ENCODE measurements around the gene PPP1R14C.

The PPP1R14C gene

DNA sequence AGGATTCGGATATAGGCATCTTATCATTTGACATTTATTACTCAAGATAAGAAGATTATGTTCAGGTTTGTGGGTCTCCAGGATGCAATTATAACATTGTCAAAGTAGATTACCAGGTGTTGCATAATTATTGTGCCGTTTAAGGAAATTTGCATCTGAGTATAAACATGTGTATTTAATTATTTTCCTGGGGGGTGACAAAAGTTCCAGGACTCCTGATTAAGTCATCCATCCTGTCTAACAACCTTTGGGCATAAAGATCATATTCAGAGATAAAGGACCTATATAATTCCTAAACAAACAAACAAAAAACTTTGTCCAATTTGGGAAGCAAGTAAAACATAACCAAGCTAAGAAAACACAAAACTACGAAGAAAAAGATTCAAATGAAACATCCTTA is 3.3 kb upstream of the PPP1R14C start:
- DNase-seq: no peak

DNA sequence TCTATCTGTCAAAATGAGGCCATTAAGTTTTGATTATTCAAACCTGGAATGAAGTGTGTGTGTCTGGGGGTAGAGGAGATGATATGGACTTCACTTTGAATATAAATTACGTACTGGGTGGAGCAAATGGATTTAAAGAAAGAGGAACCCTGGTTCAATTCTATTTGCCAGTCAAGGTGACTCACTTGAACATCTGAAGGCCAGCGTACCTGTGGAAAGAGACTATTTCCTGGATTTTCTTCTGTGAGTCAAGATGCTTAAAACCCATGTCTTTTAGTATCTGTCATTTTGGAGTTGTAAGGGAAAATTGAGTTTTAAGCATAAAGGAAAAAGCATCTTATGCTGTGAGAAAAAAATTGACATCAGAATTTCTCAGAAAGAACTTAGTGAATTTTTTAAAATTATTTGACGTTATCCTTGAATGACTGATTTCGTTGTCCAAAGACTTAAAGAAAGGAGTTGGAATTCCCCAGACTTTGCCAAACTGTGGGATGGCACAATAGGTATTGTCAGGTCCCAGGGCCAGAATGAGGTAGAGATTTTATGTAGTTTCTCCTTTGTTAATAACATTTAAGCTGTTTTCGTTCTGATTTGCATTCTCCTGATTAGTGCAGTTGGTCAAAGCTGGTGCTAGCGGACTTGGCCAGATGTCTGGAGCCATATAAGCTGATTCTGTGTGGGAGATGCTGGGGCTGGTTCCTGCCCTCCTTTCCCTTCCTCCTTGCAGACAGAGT is 2.4 kb upstream of the PPP1R14C start:
- no peak for DNase-seq

DNA sequence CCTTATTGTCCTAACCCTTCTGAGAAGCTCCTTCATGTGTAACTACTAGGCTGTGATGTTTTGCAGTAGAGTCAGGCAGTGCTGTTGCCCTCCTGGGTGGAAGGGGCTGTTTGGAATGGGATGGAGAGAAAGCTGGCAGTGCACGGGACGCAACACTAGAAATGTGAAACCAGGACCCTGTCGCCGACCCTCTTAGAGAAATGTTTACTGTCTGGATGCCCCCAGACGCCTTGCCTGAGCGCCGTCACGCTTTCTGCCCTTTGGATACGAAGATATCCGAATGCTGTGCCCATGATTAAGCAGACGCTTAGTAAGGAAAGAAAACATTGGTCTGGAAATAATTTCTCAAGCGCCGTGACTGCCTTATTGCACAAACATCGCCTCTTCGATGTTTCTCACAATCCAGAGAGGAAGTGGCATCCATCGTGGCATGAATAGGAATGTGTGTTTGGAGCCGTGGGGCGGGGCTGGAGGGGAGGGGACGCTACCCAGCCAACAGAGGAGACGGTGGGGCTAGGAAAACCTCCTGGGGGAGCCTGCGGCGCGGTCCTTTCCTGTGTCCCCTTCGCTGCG is 661 bp upstream of the PPP1R14C start:
- no peak for DNase-seq

DNA sequence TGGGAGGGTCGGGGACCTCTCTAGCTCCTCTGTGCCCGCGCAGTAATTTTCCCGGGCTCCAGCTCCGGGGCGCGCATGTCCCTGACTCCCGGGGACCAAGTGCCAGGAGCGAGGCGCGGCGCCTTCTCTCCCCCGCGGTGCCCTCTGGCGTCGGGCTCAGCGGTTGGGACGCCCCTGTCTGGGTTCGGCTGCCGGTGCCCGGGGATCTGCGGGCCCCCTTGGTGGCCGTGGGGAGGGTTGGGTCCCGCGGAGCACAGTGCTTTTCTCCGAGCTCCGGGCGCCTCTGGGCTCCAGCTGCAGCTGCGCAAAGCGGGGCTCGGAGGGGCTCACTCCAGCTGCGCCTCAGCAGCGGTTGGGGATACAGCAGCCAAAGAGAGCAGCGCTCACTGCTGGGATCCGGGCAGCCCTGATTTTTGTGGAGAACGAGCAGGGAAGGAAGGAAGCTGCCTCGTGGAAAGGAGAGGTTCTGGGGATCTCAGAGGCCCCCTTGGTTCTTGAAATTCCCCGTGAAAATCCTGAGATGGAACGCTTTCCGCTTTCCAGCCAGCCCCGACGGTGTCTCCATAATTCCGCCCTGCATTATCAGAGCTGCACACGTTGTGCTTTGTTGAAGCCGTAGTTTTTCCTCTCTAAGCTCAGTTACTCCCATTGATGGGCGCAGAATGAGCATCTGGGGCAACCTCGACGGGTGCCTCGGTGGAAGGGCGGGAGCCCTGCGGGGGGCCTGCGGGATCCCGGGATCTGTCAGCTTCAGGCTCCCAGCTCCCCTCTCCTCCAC is 861 bp downstream of the PPP1R14C start:
- no peak for DNase-seq

DNA sequence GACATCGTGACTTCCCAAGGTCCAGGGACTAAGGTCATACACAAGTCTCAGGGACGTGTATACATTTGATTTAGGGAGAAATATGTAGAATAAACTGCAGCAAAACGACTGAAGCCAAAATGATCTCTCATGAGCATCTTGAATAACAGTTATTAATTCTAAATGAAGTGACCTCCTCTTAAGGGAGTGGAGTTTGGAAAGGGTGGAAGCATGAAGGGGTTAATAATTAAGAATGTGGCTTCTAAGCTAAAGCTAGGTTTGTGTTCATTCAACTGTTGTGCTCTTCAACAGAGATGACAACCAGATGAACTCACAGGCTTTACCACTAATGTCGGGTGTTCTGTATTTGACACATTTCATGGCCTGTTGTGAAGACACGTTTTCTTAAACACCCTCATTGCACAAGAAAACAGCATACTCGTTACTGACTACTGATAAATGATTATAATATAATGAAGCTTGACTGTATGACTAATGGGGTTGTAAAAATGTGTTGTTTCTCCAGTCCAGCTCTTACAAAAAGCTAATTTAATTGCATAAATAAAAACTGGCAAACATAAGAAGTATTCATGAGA is 1.5 kb downstream of the PPP1R14C start:
- DNase-seq: no peak

DNA sequence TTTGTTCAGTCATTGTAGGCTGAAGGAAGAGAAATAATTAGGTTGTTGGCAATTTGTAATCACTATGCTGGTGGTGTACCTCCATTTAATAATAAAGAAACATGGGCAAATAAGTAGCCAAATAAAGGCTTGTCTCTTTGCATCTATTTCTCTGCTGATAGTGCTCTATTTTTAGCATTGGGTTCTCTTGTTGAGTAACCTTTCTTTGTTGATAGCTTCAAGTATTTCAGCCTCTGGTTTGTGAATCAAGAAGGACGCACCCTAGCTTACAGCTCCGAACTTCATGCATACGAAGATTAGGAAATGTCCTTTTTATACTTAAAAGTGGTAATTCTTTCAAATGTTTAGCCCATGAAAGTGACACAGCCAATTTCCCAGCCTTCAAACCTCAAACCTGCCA is 2.6 kb downstream of the PPP1R14C start:
- DNase-seq: no peak

DNA sequence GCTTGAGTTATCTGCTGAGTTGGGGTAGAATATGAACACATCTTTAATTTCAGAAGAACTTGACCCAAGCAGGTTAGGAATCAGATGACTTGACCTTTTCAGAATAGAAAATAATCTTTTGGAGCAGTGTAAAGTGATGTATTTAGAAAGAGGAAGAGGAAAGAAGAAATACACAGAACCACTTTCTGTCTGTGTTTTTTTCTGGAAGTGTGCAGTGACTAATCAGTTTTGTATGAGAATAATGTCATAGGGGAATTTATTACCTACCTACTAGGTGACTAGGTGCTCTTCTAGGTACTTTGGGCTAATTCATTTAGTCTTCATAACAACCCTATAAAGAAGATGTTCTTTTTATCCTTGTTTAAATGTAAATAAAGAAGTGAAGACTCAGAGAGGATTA is 3.0 kb downstream of the PPP1R14C start:
- no peak for DNase-seq

DNA sequence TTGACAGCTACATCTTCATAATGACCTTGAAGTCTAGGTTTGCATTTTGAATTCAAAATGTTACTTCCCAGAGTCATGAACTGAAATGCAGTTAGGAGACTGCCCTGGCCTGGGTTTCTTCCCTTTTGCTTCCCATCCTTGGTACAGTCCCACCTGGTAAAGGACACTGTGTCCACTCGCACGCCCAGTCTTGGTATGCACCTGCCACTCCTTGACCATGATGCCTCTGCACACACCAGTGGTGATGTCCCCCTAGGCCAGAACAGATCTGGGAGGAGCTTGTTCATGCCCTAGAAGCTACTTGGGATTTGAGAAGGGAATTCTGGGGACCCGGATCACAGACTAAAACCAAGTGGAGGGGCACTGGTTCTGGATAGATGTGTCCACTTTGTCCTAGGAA is 3.6 kb downstream of the PPP1R14C start:
- DNase-seq: no peak

DNA sequence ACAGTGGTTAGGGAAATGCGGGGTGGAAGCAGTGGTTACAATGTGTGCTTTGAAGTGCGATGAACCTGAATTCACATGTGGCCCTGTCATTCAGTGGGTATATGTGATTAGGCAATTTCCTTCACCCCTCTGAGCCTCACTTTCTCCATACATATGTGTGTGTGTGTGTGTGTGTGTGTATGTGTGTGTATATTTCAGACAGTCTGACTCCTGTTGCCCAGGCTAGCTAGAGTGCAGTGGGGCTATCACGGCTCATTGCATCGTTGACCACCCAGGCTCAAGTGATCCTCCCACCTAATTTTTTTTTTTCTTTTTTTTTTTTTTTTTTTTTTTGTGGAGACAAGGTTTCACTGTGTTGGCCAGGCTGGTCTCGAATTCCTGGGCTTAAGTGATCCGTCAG is 6.3 kb downstream of the PPP1R14C start:
- no peak for DNase-seq

DNA sequence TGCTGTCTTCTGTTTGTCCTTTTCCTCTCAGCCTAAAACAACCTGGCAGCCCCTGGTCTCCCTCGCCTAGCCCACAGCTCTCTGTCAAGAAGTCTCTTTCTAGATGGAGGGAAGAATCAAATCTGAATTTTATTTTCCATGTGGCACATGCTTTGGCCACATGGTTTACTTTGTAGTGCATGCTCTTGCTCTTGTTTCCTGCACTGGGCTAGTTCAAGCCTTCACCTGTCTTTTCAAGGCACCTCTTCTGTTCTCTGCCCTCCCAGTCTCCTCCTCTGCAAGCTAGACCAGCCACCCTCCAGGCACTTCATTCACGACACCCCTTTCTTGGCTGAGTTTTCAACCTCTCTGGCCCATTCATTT is 7.6 kb downstream of the PPP1R14C start:
- no peak for DNase-seq

DNA sequence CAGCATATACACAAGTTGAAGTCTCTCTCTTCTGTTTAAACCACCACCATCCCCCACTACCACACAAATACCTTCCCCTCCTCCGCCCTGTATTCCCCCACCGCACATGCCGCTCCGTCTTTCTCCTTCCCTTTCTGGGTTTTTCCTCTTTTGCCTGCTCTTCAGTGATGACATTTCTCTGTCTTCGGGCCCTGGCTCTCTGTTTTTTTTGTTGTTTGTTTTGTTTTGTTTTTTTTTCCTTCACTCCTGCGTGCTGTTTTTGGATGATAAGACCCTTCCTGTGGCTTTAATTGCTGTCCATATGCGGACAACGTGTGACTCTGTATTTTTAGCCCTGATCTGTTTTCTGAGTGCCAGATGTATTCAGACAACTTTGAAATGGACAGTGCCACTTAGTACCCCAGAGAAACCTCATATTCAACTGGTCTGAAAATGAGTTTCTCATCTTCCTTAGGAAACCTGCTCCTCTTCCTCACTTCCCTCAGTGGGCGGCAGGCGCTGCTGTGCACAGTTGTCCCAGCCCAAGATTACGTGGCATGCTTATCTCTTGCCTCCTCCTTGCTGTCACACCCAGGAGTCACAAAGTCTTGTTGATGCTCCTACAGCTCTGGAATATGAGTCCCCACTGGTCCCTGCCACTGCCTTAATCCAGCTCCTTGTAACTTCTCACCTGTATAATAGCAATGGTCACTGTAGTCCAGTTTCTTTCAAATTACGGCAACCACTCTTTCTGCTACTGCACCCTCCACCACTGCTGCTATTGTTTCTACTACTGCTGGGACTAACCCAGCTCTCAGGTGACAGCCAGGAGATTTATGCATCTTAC is 8.2 kb downstream of the PPP1R14C start:
- DNase-seq: no peak

DNA sequence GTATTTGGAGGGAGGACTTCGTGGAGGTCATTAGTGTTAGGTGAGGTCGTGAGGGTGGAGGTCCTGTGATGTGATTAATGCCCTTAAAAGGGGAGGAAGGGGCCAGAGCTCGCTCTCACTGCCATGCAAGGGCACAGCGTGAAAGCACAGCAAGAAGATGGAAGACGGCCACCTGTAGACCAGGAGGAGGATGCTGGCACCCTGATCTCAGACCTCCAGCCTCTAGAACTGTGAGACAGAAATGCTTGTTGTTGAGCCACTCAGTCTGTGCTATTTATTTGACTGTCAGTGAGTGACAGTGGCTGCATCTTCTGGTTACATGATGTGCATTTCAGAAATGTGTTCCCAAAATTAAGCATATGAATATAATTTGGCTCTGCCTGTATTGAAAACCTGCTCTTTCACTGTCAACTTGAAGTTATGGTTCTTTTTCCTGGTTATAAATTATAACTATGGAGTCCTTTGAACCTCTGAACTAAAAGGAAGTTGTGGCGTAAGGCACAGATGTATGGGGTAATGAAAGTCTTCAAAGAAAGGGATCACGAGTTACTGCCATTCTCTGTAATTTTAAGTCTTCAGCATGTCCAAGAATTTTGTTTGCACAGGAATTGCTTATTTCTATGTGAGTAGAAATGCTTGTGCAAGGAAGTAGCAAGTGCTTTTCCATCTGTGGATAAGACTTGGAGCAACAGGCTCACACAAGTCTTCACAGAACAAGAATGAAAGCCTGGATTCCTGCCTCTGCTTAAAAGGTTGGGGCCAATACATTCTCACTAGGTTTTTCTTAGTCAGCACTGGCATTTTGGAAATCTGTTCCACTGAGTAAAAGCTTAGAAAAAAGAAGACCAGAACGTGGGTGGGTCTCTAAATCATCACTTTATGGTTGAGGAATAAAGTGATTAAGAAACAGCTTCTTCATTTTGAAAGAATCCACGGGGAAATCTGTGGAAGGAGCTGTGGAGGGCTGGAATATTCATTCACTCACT is 10.3 kb downstream of the PPP1R14C start:
- DNase-seq: no peak

DNA sequence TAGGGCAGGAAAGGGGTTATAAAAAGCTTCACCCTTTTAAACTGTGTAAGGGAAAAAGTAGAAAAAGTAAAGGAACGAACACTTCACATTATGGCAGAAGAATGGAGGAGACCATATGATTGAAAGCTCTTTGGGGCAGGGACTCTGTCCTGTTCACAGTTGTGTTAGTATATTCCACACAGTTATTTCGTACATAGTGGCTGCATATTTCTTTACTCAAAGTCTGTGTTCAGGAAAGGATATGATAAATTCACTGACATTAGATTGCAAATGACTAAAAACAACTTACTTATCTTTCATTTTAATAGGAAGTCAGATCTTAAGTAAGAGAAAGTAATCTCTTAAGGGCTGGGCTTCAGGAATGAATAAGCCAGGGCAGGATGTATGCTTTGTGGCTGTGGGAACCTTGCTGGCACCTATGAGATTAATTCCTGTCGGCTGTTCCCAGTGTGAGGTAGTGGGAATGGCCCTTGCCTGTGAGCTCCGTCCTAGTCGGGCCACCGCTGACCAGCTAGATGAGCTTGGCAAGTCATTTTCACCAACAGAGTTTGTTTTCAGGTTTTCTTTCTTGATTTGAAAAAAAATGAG is 11.2 kb downstream of the PPP1R14C start:
- DNase-seq: no peak

DNA sequence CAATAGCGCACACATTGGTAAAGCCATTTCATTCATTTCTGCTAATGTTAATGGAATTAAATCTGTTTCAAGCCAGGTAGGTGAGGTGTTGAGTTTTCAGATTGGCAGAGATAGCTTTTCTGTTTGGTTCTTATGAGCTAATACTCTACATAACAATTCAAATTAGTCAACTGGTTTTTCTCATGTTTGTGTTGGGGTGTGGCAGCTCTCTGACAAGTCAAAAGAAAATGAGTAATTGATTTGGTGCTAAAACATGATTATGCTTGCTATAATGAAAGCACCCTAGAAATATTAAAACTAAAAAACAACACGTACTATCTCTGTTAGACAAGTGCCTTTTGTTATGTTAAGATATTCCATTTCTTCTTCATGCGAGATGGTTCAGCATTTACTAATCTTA is 13.6 kb downstream of the PPP1R14C start:
- no peak for DNase-seq

DNA sequence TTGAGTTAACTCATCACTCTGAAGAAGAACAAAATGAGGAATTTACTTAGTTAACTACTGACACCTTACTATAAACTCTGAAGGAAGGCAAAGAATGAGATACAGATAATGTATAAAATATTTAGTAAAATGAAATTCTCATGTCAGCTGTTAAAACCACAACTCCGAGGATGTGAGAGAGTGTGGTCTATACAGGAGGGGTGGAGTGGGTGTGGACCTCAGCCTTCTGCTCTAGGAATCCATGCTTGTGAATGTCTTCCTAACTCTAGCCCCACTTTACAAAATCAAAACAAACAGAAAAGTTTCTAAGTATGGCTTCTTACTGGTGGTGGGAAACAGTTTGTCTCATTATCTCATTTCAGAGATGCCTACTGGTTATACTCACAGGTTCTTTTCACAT is 14.2 kb downstream of the PPP1R14C start:
- no peak for DNase-seq

DNA sequence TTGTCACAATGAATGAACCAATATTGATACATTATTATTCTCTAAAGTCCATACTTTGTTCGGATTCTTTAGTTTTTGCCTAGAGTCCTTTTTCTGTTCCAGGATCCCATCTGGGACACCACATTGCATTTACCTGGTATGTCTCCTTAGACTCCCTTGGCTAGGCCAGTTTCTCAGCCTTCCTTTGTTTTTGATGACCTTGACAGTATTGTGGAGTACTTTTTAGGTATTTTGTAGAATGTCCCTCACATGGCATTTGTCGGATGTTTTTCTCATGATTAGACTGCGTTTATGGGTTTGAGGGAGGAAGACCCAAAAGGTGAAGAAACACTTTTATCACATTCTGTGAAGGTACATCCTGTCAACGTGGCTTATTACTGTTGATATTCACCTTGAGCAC is 16.9 kb downstream of the PPP1R14C start:
- no peak for DNase-seq

DNA sequence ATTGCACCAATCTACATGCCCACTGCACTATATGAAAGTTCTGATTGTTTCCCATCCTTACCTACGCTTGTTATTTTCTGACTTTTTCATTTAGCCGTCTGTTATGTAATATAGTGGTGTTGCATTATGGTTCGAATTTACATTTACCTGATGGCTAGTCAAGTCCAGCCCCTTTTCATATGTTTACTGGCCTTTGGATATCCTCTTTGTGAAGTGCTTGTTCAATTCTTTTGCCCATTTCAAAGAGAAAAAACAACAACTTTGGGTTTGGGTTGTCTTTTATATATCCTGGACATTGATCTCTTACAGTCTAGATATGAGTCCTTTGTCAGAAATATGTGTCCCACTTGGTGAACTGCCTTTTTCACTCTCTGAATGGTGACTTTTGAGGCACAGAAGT is 21.1 kb downstream of the PPP1R14C start:
- no peak for DNase-seq

DNA sequence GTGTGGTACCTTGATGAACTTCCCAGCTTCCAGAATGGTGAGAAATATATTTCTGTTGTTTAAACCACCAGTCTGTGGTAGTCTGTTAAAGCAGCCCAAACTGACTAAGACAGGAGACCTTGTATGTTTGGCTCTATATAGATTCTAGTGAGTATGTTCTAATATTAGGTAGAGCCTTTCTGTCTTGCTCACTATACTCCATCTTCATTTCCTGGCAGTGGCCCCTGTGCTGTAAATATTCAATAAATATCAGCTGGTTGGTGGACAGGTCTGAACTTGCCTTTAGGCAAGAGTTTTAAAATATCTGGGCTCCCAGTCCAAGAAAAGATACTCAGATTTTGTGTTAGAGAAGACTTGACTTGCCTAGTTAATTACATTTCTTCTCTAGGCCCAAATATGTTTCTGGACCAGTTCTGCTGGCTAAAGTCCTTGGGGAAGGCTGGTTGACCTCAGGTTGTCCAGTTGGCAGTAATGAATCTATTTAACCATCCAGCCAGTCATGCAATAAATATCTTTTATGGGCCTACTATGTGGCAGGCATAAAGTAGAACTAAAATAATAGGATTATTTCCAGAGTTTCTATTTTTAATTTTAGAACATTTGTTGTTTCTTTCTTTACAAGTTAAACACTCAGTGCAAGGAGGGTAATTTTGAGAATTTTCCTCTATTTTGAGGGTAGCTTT is 22.3 kb downstream of the PPP1R14C start:
- DNase-seq: no peak

DNA sequence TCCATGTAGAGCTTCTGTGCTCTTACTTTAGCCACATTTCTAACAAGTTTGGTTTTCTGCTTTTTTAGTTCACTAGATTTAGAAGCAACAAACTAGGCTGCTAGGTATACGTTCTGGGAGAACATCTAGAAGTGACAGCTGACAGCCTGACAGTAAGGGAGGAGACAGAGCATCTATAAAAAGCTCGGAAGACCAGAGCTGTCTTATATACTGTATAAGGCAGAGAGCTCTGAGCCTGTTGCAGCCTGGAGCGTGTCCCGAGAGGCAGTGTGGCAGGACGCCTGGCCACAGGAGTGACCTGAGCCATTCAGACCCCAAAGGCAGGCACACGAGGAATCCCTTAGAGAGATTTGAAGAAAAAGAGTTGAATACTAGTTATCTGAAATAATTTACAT is 24.6 kb downstream of the PPP1R14C start:
- no peak for DNase-seq

DNA sequence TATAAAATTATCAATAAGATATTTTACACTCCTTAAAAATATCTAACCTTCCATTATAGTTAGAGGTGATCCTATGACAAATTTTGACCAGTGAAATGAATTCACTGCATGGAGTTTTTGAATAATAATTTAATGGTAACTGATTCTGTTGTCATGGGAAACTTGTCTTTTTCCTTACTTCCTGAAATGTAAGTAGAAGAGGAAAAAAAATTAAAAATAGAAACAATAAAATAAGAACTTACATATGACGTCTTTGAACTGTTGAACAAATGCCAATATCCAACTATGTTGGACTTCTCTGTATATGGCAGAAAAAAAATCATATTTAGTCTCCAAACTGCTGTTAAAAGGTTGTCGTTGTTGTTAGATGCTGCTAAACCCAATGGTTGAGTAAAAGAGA is 26.3 kb downstream of the PPP1R14C start:
- DNase-seq: no peak

DNA sequence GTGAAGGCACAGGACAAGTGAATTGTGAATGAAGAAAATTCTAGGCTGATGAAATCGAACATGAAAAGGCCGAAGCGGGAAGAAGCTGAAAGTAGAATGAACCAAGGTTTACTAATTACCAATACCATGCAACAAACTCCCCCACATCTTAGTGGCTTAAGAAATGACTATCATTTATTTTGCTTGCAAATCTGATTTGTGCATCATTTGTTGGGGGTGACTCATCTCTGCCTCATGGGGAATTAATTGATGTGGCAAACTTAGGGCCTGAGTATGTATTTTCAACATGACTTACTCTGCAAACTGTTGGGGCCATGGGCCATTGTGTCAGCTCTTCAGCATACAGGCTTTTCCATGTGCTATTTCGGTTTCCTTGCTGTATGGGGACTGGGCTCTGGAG is 26.8 kb downstream of the PPP1R14C start:
- DNase-seq: no peak
